Effector memory CD8-positive, alpha-beta T cell (primary cell): ENCODE measurements around the gene BMF.

Source experiments
- ATAC-seq: fragments of 150-1000 bp; cut with Tn5 transposase; replicated peaks from 2 replicates; pipeline ENCODE4 v1.10.0; 2021; ENCODE audit warnings: mild to moderate bottlenecking, moderate library complexity
- DNase-seq, 3 experiments: peaks; one replicate each; pipeline ENCODE4 v3.0.0; 2021
- H3K27ac Mint-ChIP-seq, 2 donors: one replicate each; pipeline ENCODE4 v1.8.0; 2022; ENCODE audit warnings: mild to moderate bottlenecking in 2 of 2, mixed read lengths in 2 of 2, moderate library complexity in 2 of 2
- H3K27me3 Mint-ChIP-seq, 2 donors: one replicate each; pipeline ENCODE4 v1.8.0; 2022; ENCODE audit warnings: mixed read lengths in 2 of 2
- H3K36me3 Mint-ChIP-seq: one replicate; pipeline ENCODE4 v1.8.0; 2022; ENCODE audit warnings: mild to moderate bottlenecking, moderate library complexity, mixed read lengths; ENCODE audit not compliant: insufficient read depth
- H3K4me1 Mint-ChIP-seq, 2 donors: one replicate each; pipeline ENCODE4 v1.8.0; 2022; ENCODE audit warnings: low read depth in 2 of 2, mixed read lengths in 2 of 2
- H3K4me3 Mint-ChIP-seq, 2 donors: one replicate each; pipeline ENCODE4 v1.8.0; 2022; ENCODE audit warnings: mild to moderate bottlenecking in 2 of 2, mixed read lengths in 2 of 2, moderate library complexity in 2 of 2
- H3K9me3 Mint-ChIP-seq, 2 donors: one replicate each; pipeline ENCODE4 v1.8.0; 2022; ENCODE audit warnings: mixed read lengths in 2 of 2

BMF gene

GRCh38 chr15:40095371-40096093 is 13.1 kb downstream of the BMF start:
- H3K27ac Mint-ChIP-seq = peak overlapping the region in 1 of 2 donors; percentile 9
- H3K4me3 Mint-ChIP-seq = no peak overlapping the region
- H3K36me3 Mint-ChIP-seq = peaks cover 11% of the 10 kb centered on the region

GRCh38 chr15:40094156-40094555 is 14.5 kb downstream of the BMF start:
- Mint-ChIP-seq H3K4me3 (no peak overlapping the region), H3K4me1 (peaks cover 13% of the 10 kb centered on the region in 2 donors), H3K9me3 (no peaks in the 10 kb centered on the region), H3K27me3 (no peaks in the 10 kb centered on the region), H3K36me3 (peaks cover 11% of the 10 kb centered on the region), H3K27ac (peak overlapping the region in 1 of 2 donors; percentile 78)
- DNase-seq (no peak), ATAC-seq (no peak)

More at GRCh38 chr15:40095371-40096093, 13.1 kb downstream of the BMF start:
- no peaks in the 10 kb centered on the region for H3K27me3 Mint-ChIP-seq
- no peaks in the 10 kb centered on the region for H3K9me3 Mint-ChIP-seq
- no peak for DNase-seq
- no peak for ATAC-seq
- peaks cover 15 to 17% of the 10 kb centered on the region in 2 donors for H3K4me1 Mint-ChIP-seq

GRCh38 chr15:40092979-40093869 is 15.5 kb downstream of the BMF start:
- ATAC-seq = no peak

GRCh38 chr15:40092256-40092978 is 16.3 kb downstream of the BMF start:
- H3K27me3 Mint-ChIP-seq = no peaks in the 10 kb centered on the region
- ATAC-seq (no peak), DNase-seq (no peak)
- H3K4me1 Mint-ChIP-seq = peaks cover 4% of the 10 kb centered on the region in 2 donors
- H3K27ac Mint-ChIP-seq = peak overlapping the region; percentile 24 to 87
- peaks cover 12% of the 10 kb centered on the region for H3K36me3 Mint-ChIP-seq
- H3K9me3 Mint-ChIP-seq = no peaks in the 10 kb centered on the region
- H3K4me3 Mint-ChIP-seq = no peak overlapping the region

More at GRCh38 chr15:40092979-40093869, 15.5 kb downstream of the BMF start:
- no peaks in the 10 kb centered on the region for H3K27me3 Mint-ChIP-seq
- no peak for DNase-seq
- no peaks in the 10 kb centered on the region for H3K9me3 Mint-ChIP-seq
- no peak overlapping the region for H3K4me3 Mint-ChIP-seq
- H3K4me1 Mint-ChIP-seq = peaks cover 4% of the 10 kb centered on the region in 2 donors
- H3K27ac Mint-ChIP-seq = peak overlapping the region in 1 of 2 donors; percentile 78
- peaks cover 11% of the 10 kb centered on the region for H3K36me3 Mint-ChIP-seq

DNA sequence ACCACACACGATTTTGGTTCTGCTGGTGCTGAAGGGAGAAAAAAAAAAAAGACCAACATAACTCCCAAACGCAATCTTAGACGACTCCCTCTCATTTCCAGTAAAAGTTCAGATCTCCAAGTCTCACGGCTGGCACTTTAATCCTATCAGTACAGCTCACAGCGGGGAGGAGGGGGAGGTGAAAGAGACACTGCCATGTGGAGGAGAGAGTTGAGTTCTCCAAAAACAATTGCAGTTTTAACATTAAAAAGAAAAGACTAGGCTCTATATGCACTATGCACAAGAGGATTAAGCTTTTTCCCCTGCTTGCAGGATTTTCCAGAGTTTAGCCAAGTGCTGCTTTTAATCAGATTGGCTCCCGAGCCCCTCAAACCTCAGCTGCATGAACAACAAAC is 16.8 kb downstream of the BMF start:
- no peak overlapping the region for H3K4me3 Mint-ChIP-seq
- DNase-seq (no peak), ATAC-seq (no peak)
- no peaks in the 10 kb centered on the region for H3K27me3 Mint-ChIP-seq
- no peak overlapping the region for H3K27ac Mint-ChIP-seq
- peaks cover 16% of the 10 kb centered on the region for H3K36me3 Mint-ChIP-seq
- peaks cover 4% of the 10 kb centered on the region in 2 donors for H3K4me1 Mint-ChIP-seq
- no peaks in the 10 kb centered on the region for H3K9me3 Mint-ChIP-seq

GRCh38 chr15:40090774-40091455 is 17.8 kb downstream of the BMF start:
- no peak for ATAC-seq
- Mint-ChIP-seq H3K4me1 (peaks cover 4% of the 10 kb centered on the region in 2 donors), H3K4me3 (no peak overlapping the region)

GRCh38 chr15:40088929-40089755 is 19.5 kb downstream of the BMF start:
- peaks cover 16% of the 10 kb centered on the region for H3K36me3 Mint-ChIP-seq
- no peak for DNase-seq
- no peaks in the 10 kb centered on the region for H3K9me3 Mint-ChIP-seq
- no peak overlapping the region for H3K4me3 Mint-ChIP-seq
- no peak overlapping the region for H3K27ac Mint-ChIP-seq
- no peak for ATAC-seq
- peaks cover 4% of the 10 kb centered on the region in 2 donors for H3K4me1 Mint-ChIP-seq
- H3K27me3 Mint-ChIP-seq = peaks cover 0 to 24% of the 10 kb centered on the region in 2 donors

More at GRCh38 chr15:40090774-40091455, 17.8 kb downstream of the BMF start:
- Mint-ChIP-seq H3K27ac (no peak overlapping the region), H3K36me3 (peaks cover 16% of the 10 kb centered on the region), H3K9me3 (no peaks in the 10 kb centered on the region), H3K27me3 (peaks cover 0 to 7% of the 10 kb centered on the region in 2 donors)
- no peak for DNase-seq

DNA sequence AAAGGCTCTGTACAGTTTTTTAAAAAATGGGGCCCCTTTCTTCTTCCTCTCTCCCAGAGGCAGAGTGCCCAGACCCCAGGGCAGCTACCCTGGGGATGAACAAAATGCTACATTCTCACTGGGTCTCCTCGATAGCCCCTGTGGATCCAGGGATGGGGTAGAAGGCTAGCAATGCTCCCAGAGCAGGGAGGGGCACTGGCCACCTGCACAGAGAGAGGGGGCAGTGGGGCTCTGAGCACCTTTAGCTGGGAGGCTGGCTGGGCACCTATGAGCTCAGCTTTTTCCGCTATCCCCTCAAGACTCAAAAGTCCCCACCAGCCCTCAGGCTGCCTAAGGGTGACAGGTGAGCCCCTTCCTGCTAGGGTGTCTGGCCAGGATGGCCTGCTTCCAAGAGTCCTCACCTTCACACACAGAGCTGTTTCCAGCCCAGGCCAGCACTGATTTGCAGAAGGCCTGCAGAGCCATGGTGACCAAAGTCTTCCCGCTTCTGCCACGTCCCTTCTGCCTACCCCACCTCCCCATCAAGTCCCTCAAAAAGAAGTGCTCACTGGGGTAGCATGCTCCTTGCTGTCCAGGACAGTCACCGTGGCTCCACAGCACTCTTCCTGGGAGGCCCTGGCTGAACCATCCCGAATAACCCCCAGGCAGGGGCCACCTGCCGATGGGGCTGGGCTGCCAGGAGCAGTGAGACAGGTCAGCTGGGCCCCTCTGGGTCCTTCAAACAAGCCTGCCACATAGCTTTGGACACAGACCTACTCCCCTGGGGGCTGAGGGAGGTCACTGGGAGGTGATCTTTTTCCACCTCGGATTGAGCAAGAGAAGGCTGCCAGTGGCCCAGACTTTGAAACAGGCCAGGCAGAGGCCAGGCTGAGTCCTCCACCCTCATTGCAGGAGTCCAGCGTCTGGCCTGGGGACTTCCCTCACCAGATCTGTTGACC is 20.4 kb downstream of the BMF start:
- ATAC-seq = no peak
- H3K4me1 Mint-ChIP-seq = peaks cover 2 to 4% of the 10 kb centered on the region in 2 donors
- no peak for DNase-seq
- no peaks in the 10 kb centered on the region for H3K9me3 Mint-ChIP-seq
- H3K27me3 Mint-ChIP-seq = peaks cover 8 to 33% of the 10 kb centered on the region in 2 donors
- peaks cover 15% of the 10 kb centered on the region for H3K36me3 Mint-ChIP-seq
- no peak overlapping the region for H3K27ac Mint-ChIP-seq
- no peak overlapping the region for H3K4me3 Mint-ChIP-seq

GRCh38 chr15:40087068-40087810 is 21.4 kb downstream of the BMF start:
- H3K9me3 Mint-ChIP-seq = no peaks in the 10 kb centered on the region
- no peak overlapping the region for H3K4me3 Mint-ChIP-seq
- no peak overlapping the region for H3K27ac Mint-ChIP-seq
- peaks cover under 1 to 3% of the 10 kb centered on the region in 2 donors for H3K4me1 Mint-ChIP-seq
- H3K36me3 Mint-ChIP-seq = peaks cover 9% of the 10 kb centered on the region
- no peak for ATAC-seq
- no peak for DNase-seq
- peaks cover 10 to 38% of the 10 kb centered on the region in 2 donors for H3K27me3 Mint-ChIP-seq

GRCh38 chr15:40085266-40085665 is 23.4 kb downstream of the BMF start:
- Mint-ChIP-seq H3K4me3 (no peak overlapping the region), H3K4me1 (peaks cover 4 to 7% of the 10 kb centered on the region in 2 donors), H3K27me3 (peaks cover 16 to 47% of the 10 kb centered on the region in 2 donors), H3K9me3 (no peaks in the 10 kb centered on the region), H3K36me3 (peaks cover 5% of the 10 kb centered on the region), H3K27ac (no peak overlapping the region)
- ATAC-seq (no peak), DNase-seq (no peak)

DNA sequence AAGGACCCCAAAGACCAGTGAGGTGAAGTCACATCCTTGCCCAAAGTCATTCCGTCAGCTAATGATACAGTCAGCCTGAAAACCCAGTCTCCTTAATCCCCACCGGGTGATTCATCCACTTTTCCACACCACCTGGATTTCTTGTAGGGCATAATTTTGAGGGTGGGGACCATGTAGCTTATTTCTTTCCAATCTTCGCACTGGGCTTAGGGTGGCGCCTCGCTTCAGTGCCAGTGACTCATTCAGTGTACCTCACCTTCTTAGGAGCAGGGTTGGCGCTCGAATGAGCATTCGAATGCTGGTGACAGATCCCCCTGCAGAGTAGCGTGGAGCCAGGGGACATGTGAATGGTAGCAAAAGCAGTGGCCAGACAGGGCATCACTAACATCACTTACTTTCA is 24.0 kb downstream of the BMF start:
- Mint-ChIP-seq H3K27me3 (peaks cover 16 to 47% of the 10 kb centered on the region in 2 donors), H3K27ac (no peak overlapping the region), H3K4me1 (peaks cover 4 to 7% of the 10 kb centered on the region in 2 donors), H3K4me3 (no peak overlapping the region), H3K36me3 (peaks cover 5% of the 10 kb centered on the region), H3K9me3 (no peaks in the 10 kb centered on the region)
- DNase-seq = no peak
- no peak for ATAC-seq
